SK-N-MC (cell line): Measurements from ENCODE around the gene PLPPR3.

Experiments used
- EZH2 ChIP-seq: fragments of 200-600 bp; sonication (generic); IDR thresholded peaks from one replicate; pipeline ENCODE4 v1.6.1; 2017; ENCODE audit warnings: antibody characterized with exemption
- FOXP2 ChIP-seq: optimal IDR thresholded peaks from 2 replicates; pipeline ENCODE3; 2011; ENCODE audit warnings: mild to moderate bottlenecking, moderate library complexity; ENCODE audit not compliant: insufficient read depth; ENCODE audit errors: extremely low read length, control extremely low read depth
- POLR2AphosphoS5 ChIP-seq: IDR thresholded peaks from 2 replicates; pipeline ENCODE4 v1.6.1; 2012; ENCODE audit warnings: mild to moderate bottlenecking, low read depth, low read length, borderline replicate concordance

- TF ChIP-seq POLR2AphosphoS5 (no peak), FOXP2 (no peak), EZH2 (no peak)
These were observed 50.4 kb downstream of the PLPPR3 start for GRCh38 chr19:771332-771785.
